ENCODE measurements around the gene FOXP1. TPM values are rescaled to one million over a fixed set of nuclear protein-coding genes. Genes with fewer than 3 reads are reported as not detected.

FOXP1 gene
- polyA plus RNA-seq, 1 donor (not counting 4 experiments of a cell fraction or from before 2014, with no cell fraction given), result 14.6 TPM

DNA sequence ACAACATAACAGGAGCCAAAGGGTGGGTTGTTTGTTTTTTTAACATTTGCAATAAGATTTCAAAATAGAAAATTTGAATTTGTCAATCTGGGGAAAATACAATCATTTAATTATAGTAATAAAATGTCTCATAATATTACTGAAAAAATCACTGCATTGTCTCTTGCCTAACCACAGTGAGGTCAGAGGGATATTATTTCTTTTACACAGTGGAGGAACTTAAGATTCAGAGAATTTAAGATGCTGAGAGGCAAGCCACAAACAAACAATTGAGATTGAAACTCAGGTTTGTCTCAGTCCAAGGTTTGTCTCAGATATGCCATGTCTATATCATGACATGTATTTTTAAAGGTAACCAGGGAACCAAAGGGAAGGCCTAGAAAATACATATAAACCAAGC is 428.7 kb downstream of the FOXP1 start:
- no peak overlapping the region for H3K4me3 ChIP-seq (ENCODE audit: control insufficient read depth in 2 of 3, extremely low read depth in 1 of 3, insufficient read depth in 2 of 3, low read depth in 1 of 3, low read length in 3 of 3)
- no peaks in the 10 kb centered on the region for H4K20me1 ChIP-seq (ENCODE audit: control insufficient read depth, extremely low read depth, insufficient read depth, low read length)
- TF ChIP-seq EZH2 (IDR thresholded peaks at IDR 0.05; ENCODE audit: low read length), result no peak

DNA sequence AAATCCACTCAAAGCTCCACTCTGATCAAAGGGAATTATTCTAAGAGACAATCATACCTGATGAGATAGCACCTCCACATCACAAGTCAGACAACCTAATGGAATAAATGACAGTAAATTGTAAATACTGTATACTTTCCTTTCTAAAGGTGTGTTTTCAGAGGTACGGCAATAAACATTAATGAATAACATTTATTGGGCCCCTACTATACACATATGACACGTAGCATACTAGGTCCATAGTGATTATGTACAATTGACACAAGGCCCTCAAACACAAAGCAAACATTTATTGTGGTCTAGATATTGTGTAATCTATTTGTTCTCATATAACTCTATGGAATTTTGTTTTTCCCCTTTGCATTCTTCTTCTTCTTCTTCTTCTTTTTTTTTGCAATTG is 429.8 kb downstream of the FOXP1 start:
- H4K20me1 ChIP-seq (ENCODE audit: control insufficient read depth, extremely low read depth, insufficient read depth, low read length), result no peaks in the 10 kb centered on the region
- H3K9ac ChIP-seq (ENCODE audit: control insufficient read depth, extremely low read depth, insufficient read depth, low read length), result no peak overlapping the region
- dilution Hi-C loops (cut with MboI; ENCODE audit: extremely low pct_ligation_motif_present, low sequenced_read_pairs), result no loop called here
- no peaks in the 10 kb centered on the region for H3K79me2 ChIP-seq (ENCODE audit: control insufficient read depth, insufficient read depth, low read length)
- H3K36me3 ChIP-seq (ENCODE audit: control insufficient read depth in 2 of 2, extremely low read depth in 1 of 2, insufficient read depth in 2 of 2, low read length in 2 of 2), result no peaks in the 10 kb centered on the region
- no peak overlapping the region for H3K4me3 ChIP-seq (ENCODE audit: control insufficient read depth in 2 of 3, extremely low read depth in 1 of 3, insufficient read depth in 2 of 3, low read depth in 1 of 3, low read length in 3 of 3)
- H3K9me3 ChIP-seq (ENCODE audit: control insufficient read depth, low read depth, low read length), result no peaks in the 10 kb centered on the region
- FAIRE-seq (no peak), DNase-seq (ENCODE audit: low read depth, low spot score) (no peak)
- no peak overlapping the region for H3K27ac ChIP-seq (ENCODE audit: control insufficient read depth, insufficient read depth, low read length)
- H3K4me1 ChIP-seq (ENCODE audit: control insufficient read depth, extremely low read depth, insufficient read depth, low read length), result peaks cover 5% of the 10 kb centered on the region
- H3K4me2 ChIP-seq (ENCODE audit: control insufficient read depth, extremely low read depth, insufficient read depth, low read depth, low read length), result no peak overlapping the region
- H3K9me1 ChIP-seq (ENCODE audit: control insufficient read depth, extremely low read depth, insufficient read depth, low read length), result no peaks in the 10 kb centered on the region
- no peak for TF ChIP-seq EZH2 (IDR thresholded peaks at IDR 0.05; ENCODE audit: low read length)
- TF ChIP-seq, protein P1, sequence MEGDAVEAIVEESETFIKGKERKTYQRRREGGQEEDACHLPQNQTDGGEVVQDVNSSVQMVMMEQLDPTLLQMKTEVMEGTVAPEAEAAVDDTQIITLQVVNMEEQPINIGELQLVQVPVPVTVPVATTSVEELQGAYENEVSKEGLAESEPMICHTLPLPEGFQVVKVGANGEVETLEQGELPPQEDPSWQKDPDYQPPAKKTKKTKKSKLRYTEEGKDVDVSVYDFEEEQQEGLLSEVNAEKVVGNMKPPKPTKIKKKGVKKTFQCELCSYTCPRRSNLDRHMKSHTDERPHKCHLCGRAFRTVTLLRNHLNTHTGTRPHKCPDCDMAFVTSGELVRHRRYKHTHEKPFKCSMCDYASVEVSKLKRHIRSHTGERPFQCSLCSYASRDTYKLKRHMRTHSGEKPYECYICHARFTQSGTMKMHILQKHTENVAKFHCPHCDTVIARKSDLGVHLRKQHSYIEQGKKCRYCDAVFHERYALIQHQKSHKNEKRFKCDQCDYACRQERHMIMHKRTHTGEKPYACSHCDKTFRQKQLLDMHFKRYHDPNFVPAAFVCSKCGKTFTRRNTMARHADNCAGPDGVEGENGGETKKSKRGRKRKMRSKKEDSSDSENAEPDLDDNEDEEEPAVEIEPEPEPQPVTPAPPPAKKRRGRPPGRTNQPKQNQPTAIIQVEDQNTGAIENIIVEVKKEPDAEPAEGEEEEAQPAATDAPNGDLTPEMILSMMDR (optimal IDR thresholded peaks at IDR 0.05 in 1 of 3, IDR thresholded peaks at IDR 0.05 in 1 of 3, conservative IDR thresholded peaks at IDR 0.05 in 1 of 3; ENCODE audit: extremely low read depth in 1 of 3, insufficient read depth in 2 of 3, low read length in 3 of 3), result no peak
- H2AFZ ChIP-seq (ENCODE audit: control insufficient read depth, low read length), result no peak overlapping the region
- no peaks in the 10 kb centered on the region for H3K27me3 ChIP-seq (ENCODE audit: control insufficient read depth, extremely low read depth, insufficient read depth, low read length)

More for the DNA sequence above, 428.7 kb downstream of the FOXP1 start:
- no peaks in the 10 kb centered on the region for H3K27me3 ChIP-seq (ENCODE audit: control insufficient read depth, extremely low read depth, insufficient read depth, low read length)
- H3K9me1 ChIP-seq (ENCODE audit: control insufficient read depth, extremely low read depth, insufficient read depth, low read length), result no peaks in the 10 kb centered on the region
- no peaks in the 10 kb centered on the region for H3K79me2 ChIP-seq (ENCODE audit: control insufficient read depth, insufficient read depth, low read length)
- H3K9ac ChIP-seq (ENCODE audit: control insufficient read depth, extremely low read depth, insufficient read depth, low read length), result no peak overlapping the region
- H2AFZ ChIP-seq (ENCODE audit: control insufficient read depth, low read length), result no peak overlapping the region
- H3K4me1 ChIP-seq (ENCODE audit: control insufficient read depth, extremely low read depth, insufficient read depth, low read length), result peaks cover 5% of the 10 kb centered on the region
- DNase-seq (ENCODE audit: low read depth, low spot score) (no peak), FAIRE-seq (no peak)
- H3K27ac ChIP-seq (ENCODE audit: control insufficient read depth, insufficient read depth, low read length), result no peak overlapping the region
- H3K4me2 ChIP-seq (ENCODE audit: control insufficient read depth, extremely low read depth, insufficient read depth, low read depth, low read length), result no peak overlapping the region
- dilution Hi-C loops (cut with MboI; ENCODE audit: extremely low pct_ligation_motif_present, low sequenced_read_pairs), result no loop called here
- no peaks in the 10 kb centered on the region for H3K36me3 ChIP-seq (ENCODE audit: control insufficient read depth in 2 of 2, extremely low read depth in 1 of 2, insufficient read depth in 2 of 2, low read length in 2 of 2)
- no peaks in the 10 kb centered on the region for H3K9me3 ChIP-seq (ENCODE audit: control insufficient read depth, low read depth, low read length)

DNA sequence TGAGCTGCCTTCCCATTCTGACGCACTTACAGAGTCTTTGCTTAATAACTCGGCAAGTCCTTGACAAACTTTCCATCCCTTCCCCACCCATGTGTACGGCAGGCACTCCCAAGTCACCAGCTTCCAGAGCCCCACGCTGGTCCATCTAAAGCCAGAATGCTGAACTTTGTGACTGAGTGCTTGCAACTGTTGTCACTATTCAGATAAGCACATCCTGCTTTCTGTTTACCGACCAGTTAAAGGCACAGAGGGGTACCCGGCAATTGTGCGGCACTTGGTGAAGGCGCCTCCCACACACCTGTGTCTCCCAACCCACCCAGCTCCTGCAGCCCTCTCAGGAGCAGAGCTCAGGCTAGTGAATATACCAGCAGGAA is 430.6 kb downstream of the FOXP1 start:
- Histone ChIP-seq H3K27ac (ENCODE audit: control insufficient read depth, insufficient read depth, low read length) (no peak overlapping the region), H3K9ac (ENCODE audit: control insufficient read depth, extremely low read depth, insufficient read depth, low read length) (no peak overlapping the region), H3K79me2 (ENCODE audit: control insufficient read depth, insufficient read depth, low read length) (no peaks in the 10 kb centered on the region), H3K4me1 (ENCODE audit: control insufficient read depth, extremely low read depth, insufficient read depth, low read length) (peaks cover 5% of the 10 kb centered on the region), H3K36me3 (ENCODE audit: control insufficient read depth in 2 of 2, extremely low read depth in 1 of 2, insufficient read depth in 2 of 2, low read length in 2 of 2) (no peaks in the 10 kb centered on the region), H3K4me3 (ENCODE audit: control insufficient read depth in 2 of 3, extremely low read depth in 1 of 3, insufficient read depth in 2 of 3, low read depth in 1 of 3, low read length in 3 of 3) (no peak overlapping the region), H4K20me1 (ENCODE audit: control insufficient read depth, extremely low read depth, insufficient read depth, low read length) (no peaks in the 10 kb centered on the region), H3K9me1 (ENCODE audit: control insufficient read depth, extremely low read depth, insufficient read depth, low read length) (no peaks in the 10 kb centered on the region), H3K27me3 (ENCODE audit: control insufficient read depth, extremely low read depth, insufficient read depth, low read length) (no peaks in the 10 kb centered on the region), H3K4me2 (ENCODE audit: control insufficient read depth, extremely low read depth, insufficient read depth, low read depth, low read length) (no peak overlapping the region), H3K9me3 (ENCODE audit: control insufficient read depth, low read depth, low read length) (no peaks in the 10 kb centered on the region), H2AFZ (ENCODE audit: control insufficient read depth, low read length) (no peak overlapping the region)
- dilution Hi-C loops (cut with MboI; ENCODE audit: extremely low pct_ligation_motif_present, low sequenced_read_pairs), result no loop called here
- TF ChIP-seq, protein P1 (optimal IDR thresholded peaks at IDR 0.05 in 1 of 3, IDR thresholded peaks at IDR 0.05 in 1 of 3, conservative IDR thresholded peaks at IDR 0.05 in 1 of 3; ENCODE audit: extremely low read depth in 1 of 3, insufficient read depth in 2 of 3, low read length in 3 of 3), result no peak
- TF ChIP-seq EZH2 (IDR thresholded peaks at IDR 0.05; ENCODE audit: low read length), result no peak
- DNase-seq (ENCODE audit: low read depth, low spot score) (no peak), FAIRE-seq (no peak)

Data from keratinocyte (primary cell).